Activated CD8-positive, alpha-beta memory T cell treated with anti-CD3 and anti-CD28 coated beads, Interleukin-2, amount 10 ng/mL, durations not matched to agents 7 days and 5 days (primary cell): ENCODE measurements around the gene ARSI. TPM values are rescaled to one million over a fixed set of nuclear protein-coding genes. Genes with fewer than 3 reads are reported as not detected.

ENCODE experiments used
- ATAC-seq: fragments of 150-1000 bp; cut with Tn5 transposase; one replicate; pipeline ENCODE4 v1.10.0; 2021; ENCODE audit warnings: moderate library complexity
- CTCF ChIA-PET: fragments of 350-600 bp; sonication (Branson Sonifier 250); formaldehyde crosslinking; loops from one replicate; lab custom pipeline; 2021; ENCODE audit warnings: antibody characterized with exemption; lab: Charles Lee
- DNase-seq: peaks from one replicate; pipeline ENCODE4 v3.0.0-alpha.2; 2020
- H3K27ac Mint-ChIP-seq: one replicate; pipeline ENCODE4 v1.8.0; 2021; ENCODE audit warnings: mild to moderate bottlenecking, mixed read lengths
- H3K27me3 Mint-ChIP-seq: one replicate; pipeline ENCODE4 v1.8.0; 2021; ENCODE audit warnings: mixed read lengths
- H3K36me3 Mint-ChIP-seq: one replicate; pipeline ENCODE4 v1.8.0; 2021; ENCODE audit warnings: mild to moderate bottlenecking, mixed read lengths
- H3K4me1 Mint-ChIP-seq: one replicate; pipeline ENCODE4 v1.8.0; 2021; ENCODE audit warnings: mixed read lengths
- H3K4me3 Mint-ChIP-seq: one replicate; pipeline ENCODE4 v1.8.0; 2021; ENCODE audit warnings: mild to moderate bottlenecking, moderate library complexity, mixed read lengths
- H3K9me3 Mint-ChIP-seq: one replicate; pipeline ENCODE4 v1.8.0; 2022; ENCODE audit warnings: low read depth, mixed read lengths
- total RNA-seq, 2 experiments: library from RNA; stranded (reverse); gene quantifications; one replicate each; pipeline ENCODE4 v1.2.3, GENCODE V29; 2021

Gene ARSI
- not detected for total RNA-seq

GRCh38 chr5:150302301-150303069 is at the start of gene ARSI:
Gene ARSI (minus strand): TSS chr5:150302905. CDS start chr5:150302373, 532 bp downstream.
- Mint-ChIP-seq H3K4me3 (no peak within 1 kb of the TSS), H3K27ac (no peak within 1 kb of the TSS), H3K27me3 (peaks cover 64% of the 10 kb centered on the region), H3K4me1 (peaks cover 2% of the 10 kb centered on the region), H3K36me3 (no peaks in the 10 kb centered on the region), H3K9me3 (no peaks in the 10 kb centered on the region)
- CTCF ChIA-PET = no interaction called here
- DNase-seq = no peak
- ATAC-seq = no peak

- Mint-ChIP-seq H3K4me1 (peaks cover 28% of the 10 kb centered on the region), H3K27ac (peak overlapping the region; percentile 58), H3K9me3 (no peaks in the 10 kb centered on the region), H3K27me3 (peaks cover 4% of the 10 kb centered on the region), H3K4me3 (no peak overlapping the region), H3K36me3 (no peaks in the 10 kb centered on the region)
- ATAC-seq (peak; percentile 93), DNase-seq (peak; percentile 80)
- CTCF ChIA-PET = interaction anchor here (0.6 to 3.4 kb wide), 28 partner anchors 8 to 516 kb away, joined by 3 to 16 read pairs (median 4); partner anchors contain the start of genes CAMK2A and PDGFRB
These were observed 48.0 kb upstream of the ARSI start for GRCh38 chr5:150350524-150351344.

GRCh38 chr5:150349681-150350275 is 47.1 kb upstream of the ARSI start:
- H3K27me3 Mint-ChIP-seq = peaks cover 1% of the 10 kb centered on the region
- ATAC-seq (no peak), DNase-seq (no peak)
- CTCF ChIA-PET = interaction anchor here (0.7 to 3.4 kb wide), 19 partner anchors 8 to 515 kb away, joined by 3 to 16 read pairs (median 5); no protein-coding TSS in a partner anchor
- no peaks in the 10 kb centered on the region for H3K9me3 Mint-ChIP-seq
- H3K36me3 Mint-ChIP-seq = no peaks in the 10 kb centered on the region
- peaks cover 28% of the 10 kb centered on the region for H3K4me1 Mint-ChIP-seq
- H3K27ac Mint-ChIP-seq = no peak overlapping the region
- no peak overlapping the region for H3K4me3 Mint-ChIP-seq

- Mint-ChIP-seq H3K4me1 (peaks cover 42% of the 10 kb centered on the region), H3K36me3 (no peaks in the 10 kb centered on the region), H3K27ac (no peak overlapping the region), H3K27me3 (peaks cover 1% of the 10 kb centered on the region), H3K9me3 (no peaks in the 10 kb centered on the region), H3K4me3 (no peak overlapping the region)
- CTCF ChIA-PET = interaction anchor here (1.6 kb wide), 1 partner anchor 128 kb away, joined by 4 read pairs; no protein-coding TSS in a partner anchor
- no peak for DNase-seq
- ATAC-seq = no peak
These were observed 44.7 kb upstream of the ARSI start for GRCh38 chr5:150347451-150347850.

- ATAC-seq = no peak
- CTCF ChIA-PET = no interaction called here
- no peak overlapping the region for H3K4me3 Mint-ChIP-seq
These were observed 44.3 kb upstream of the ARSI start for GRCh38 chr5:150347003-150347402.

GRCh38 chr5:150346592-150346991 is 43.9 kb upstream of the ARSI start:
- H3K27me3 Mint-ChIP-seq = peaks cover 2% of the 10 kb centered on the region
- ATAC-seq (no peak), DNase-seq (no peak)
- no peak overlapping the region for H3K27ac Mint-ChIP-seq
- no peaks in the 10 kb centered on the region for H3K9me3 Mint-ChIP-seq
- peaks cover 49% of the 10 kb centered on the region for H3K4me1 Mint-ChIP-seq
- H3K4me3 Mint-ChIP-seq = no peak overlapping the region
- CTCF ChIA-PET = no interaction called here
- no peaks in the 10 kb centered on the region for H3K36me3 Mint-ChIP-seq

More at GRCh38 chr5:150347003-150347402, 44.3 kb upstream of the ARSI start:
- Mint-ChIP-seq H3K27me3 (peaks cover 2% of the 10 kb centered on the region), H3K36me3 (no peaks in the 10 kb centered on the region), H3K4me1 (peaks cover 47% of the 10 kb centered on the region), H3K9me3 (no peaks in the 10 kb centered on the region), H3K27ac (no peak overlapping the region)
- no peak for DNase-seq

GRCh38 chr5:150345716-150346115 is 43.0 kb upstream of the ARSI start:
- Mint-ChIP-seq H3K4me1 (peaks cover 49% of the 10 kb centered on the region), H3K36me3 (no peaks in the 10 kb centered on the region), H3K27ac (no peak overlapping the region), H3K27me3 (peaks cover 2% of the 10 kb centered on the region), H3K9me3 (no peaks in the 10 kb centered on the region), H3K4me3 (no peak overlapping the region)
- ATAC-seq (no peak), DNase-seq (no peak)
- CTCF ChIA-PET = no interaction called here

- Mint-ChIP-seq H3K9me3 (no peaks in the 10 kb centered on the region), H3K4me1 (peaks cover 45% of the 10 kb centered on the region), H3K36me3 (no peaks in the 10 kb centered on the region), H3K27me3 (peaks cover 5% of the 10 kb centered on the region), H3K27ac (no peak overlapping the region), H3K4me3 (no peak overlapping the region)
- ATAC-seq (no peak), DNase-seq (no peak)
- CTCF ChIA-PET = no interaction called here
These were observed 41.4 kb upstream of the ARSI start for GRCh38 chr5:150343994-150344631.

- DNase-seq = peak; percentile 60
These were observed 39.9 kb upstream of the ARSI start for GRCh38 chr5:150342583-150342982.

GRCh38 chr5:150341989-150342388 is 39.3 kb upstream of the ARSI start:
- Mint-ChIP-seq H3K4me1 (peaks cover 33% of the 10 kb centered on the region), H3K27ac (no peak overlapping the region), H3K27me3 (peaks cover 5% of the 10 kb centered on the region), H3K4me3 (no peak overlapping the region), H3K36me3 (no peaks in the 10 kb centered on the region), H3K9me3 (no peaks in the 10 kb centered on the region)
- CTCF ChIA-PET = interaction anchor here (1.1 to 1.8 kb wide), 4 partner anchors 9 to 135 kb away, joined by 3 to 8 read pairs (median 3); no protein-coding TSS in a partner anchor
- DNase-seq (no peak), ATAC-seq (no peak)

More at GRCh38 chr5:150342583-150342982, 39.9 kb upstream of the ARSI start:
- H3K27me3 Mint-ChIP-seq = peaks cover 5% of the 10 kb centered on the region
- no peak overlapping the region for H3K4me3 Mint-ChIP-seq
- H3K36me3 Mint-ChIP-seq = no peaks in the 10 kb centered on the region
- peak; percentile 61 for ATAC-seq
- peaks cover 38% of the 10 kb centered on the region for H3K4me1 Mint-ChIP-seq
- H3K9me3 Mint-ChIP-seq = no peaks in the 10 kb centered on the region
- CTCF ChIA-PET = interaction anchor here (1.1 to 1.8 kb wide), 4 partner anchors 8 to 136 kb away, joined by 3 to 8 read pairs (median 3); no protein-coding TSS in a partner anchor
- peak overlapping the region; percentile 48 for H3K27ac Mint-ChIP-seq

- H3K36me3 Mint-ChIP-seq = no peaks in the 10 kb centered on the region
- DNase-seq (no peak), ATAC-seq (no peak)
- no peak overlapping the region for H3K4me3 Mint-ChIP-seq
- H3K27me3 Mint-ChIP-seq = peaks cover 5% of the 10 kb centered on the region
- CTCF ChIA-PET = interaction anchor here (0.6 to 1.8 kb wide), 2 partner anchors 9 to 55 kb away, joined by 3 to 8 read pairs; no protein-coding TSS in a partner anchor
- H3K27ac Mint-ChIP-seq = no peak overlapping the region
- peaks cover 31% of the 10 kb centered on the region for H3K4me1 Mint-ChIP-seq
- no peaks in the 10 kb centered on the region for H3K9me3 Mint-ChIP-seq
These were observed 38.6 kb upstream of the ARSI start for GRCh38 chr5:150341331-150341730.

GRCh38 chr5:150340614-150341255 is 38.0 kb upstream of the ARSI start:
- peaks cover 5% of the 10 kb centered on the region for H3K27me3 Mint-ChIP-seq
- ATAC-seq = no peak
- no peak overlapping the region for H3K4me3 Mint-ChIP-seq
- DNase-seq = no peak
- CTCF ChIA-PET = interaction anchor here (0.6 to 0.7 kb wide), 2 partner anchors 56 to 952 kb away, joined by 3 to 4 read pairs; no protein-coding TSS in a partner anchor
- H3K27ac Mint-ChIP-seq = no peak overlapping the region
- no peaks in the 10 kb centered on the region for H3K9me3 Mint-ChIP-seq
- H3K4me1 Mint-ChIP-seq = peaks cover 31% of the 10 kb centered on the region
- H3K36me3 Mint-ChIP-seq = no peaks in the 10 kb centered on the region
